Suprapubic skin (tissue), 4 donors: ENCODE results near the gene BTNL9.

Experiments
- EP300 ChIP-seq: sonication (generic); formaldehyde crosslinking; IDR thresholded peaks from one replicate; pipeline ENCODE4 v1.6.1; 2017; ENCODE audit warnings: antibody characterized with exemption
- POLR2A ChIP-seq, 2 donors: fragments of 450-650 bp; IDR thresholded peaks; one replicate each; pipeline ENCODE4 v1.6.1; 2017; ENCODE audit warnings: antibody characterized with exemption in 2 of 2, mild to moderate bottlenecking in 2 of 2, moderate library complexity in 2 of 2
- POLR2AphosphoS5 ChIP-seq, 3 donors: sonication (generic); formaldehyde crosslinking; IDR thresholded peaks; one replicate each; pipeline ENCODE4 v1.6.1; 2017; ENCODE audit warnings: antibody characterized with exemption in 3 of 3
- TF ChIP-seq, protein P1 (sequence below), 2 donors: fragments of 200-600 bp in 1 of 2; fragments of 450-650 bp in 1 of 2; sonication (generic) in 1 of 2; IDR thresholded peaks; one replicate each; pipeline ENCODE4 v1.5.1; 2016 to 2019; ENCODE audit warnings: antibody characterized with exemption in 2 of 2, mild to moderate bottlenecking in 1 of 2, moderate library complexity in 1 of 2

DNA sequence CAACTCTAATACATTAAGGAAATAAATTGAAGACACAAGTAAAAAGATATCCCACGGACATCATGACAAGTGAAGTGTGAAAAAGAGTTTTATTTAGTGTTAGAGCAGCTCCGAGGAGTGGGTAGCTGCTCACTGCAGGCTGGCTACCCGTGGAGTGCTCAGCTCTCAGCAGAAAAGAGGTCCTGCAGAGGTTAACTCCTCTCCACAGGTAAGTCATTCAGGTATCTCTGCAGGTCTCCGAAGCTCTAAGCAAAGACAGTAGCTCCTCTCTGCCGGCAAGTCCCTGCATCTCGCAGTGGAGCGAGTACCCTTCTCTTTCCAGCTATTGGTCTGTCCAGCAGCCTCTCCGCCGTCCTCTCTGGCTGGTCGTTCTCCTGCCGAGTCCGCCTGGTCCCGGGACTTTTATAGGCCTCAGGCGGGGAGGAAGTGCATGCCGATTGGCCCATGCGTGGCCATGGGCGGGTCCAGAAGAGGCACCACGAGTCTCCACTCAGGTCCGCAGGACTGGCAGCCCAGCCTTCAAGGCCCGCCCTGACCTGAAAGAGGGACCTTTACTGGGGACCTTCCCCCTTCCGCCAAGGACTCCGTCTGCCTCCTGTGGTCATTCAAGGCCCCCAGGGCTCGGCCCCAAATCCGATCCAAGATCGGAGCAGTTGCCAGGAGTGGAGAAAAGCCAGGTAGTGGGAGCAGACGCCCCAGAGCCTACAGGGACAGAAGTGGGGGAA is 29.9 kb downstream of the BTNL9 start:
- TF ChIP-seq, protein P1, sequence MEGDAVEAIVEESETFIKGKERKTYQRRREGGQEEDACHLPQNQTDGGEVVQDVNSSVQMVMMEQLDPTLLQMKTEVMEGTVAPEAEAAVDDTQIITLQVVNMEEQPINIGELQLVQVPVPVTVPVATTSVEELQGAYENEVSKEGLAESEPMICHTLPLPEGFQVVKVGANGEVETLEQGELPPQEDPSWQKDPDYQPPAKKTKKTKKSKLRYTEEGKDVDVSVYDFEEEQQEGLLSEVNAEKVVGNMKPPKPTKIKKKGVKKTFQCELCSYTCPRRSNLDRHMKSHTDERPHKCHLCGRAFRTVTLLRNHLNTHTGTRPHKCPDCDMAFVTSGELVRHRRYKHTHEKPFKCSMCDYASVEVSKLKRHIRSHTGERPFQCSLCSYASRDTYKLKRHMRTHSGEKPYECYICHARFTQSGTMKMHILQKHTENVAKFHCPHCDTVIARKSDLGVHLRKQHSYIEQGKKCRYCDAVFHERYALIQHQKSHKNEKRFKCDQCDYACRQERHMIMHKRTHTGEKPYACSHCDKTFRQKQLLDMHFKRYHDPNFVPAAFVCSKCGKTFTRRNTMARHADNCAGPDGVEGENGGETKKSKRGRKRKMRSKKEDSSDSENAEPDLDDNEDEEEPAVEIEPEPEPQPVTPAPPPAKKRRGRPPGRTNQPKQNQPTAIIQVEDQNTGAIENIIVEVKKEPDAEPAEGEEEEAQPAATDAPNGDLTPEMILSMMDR (IDR thresholded peaks at IDR 0.05) = no peak
- TF ChIP-seq POLR2A (IDR thresholded peaks at IDR 0.05) (no peak), EP300 (no peak), POLR2AphosphoS5 (IDR thresholded peaks at IDR 0.05) (no peak)
